Myocyte (in vitro differentiated cells): ENCODE measurements around the gene IFNLR1. TPM values are rescaled to one million over a fixed set of nuclear protein-coding genes. Genes with fewer than 3 reads are reported as not detected.
A peak's percentile ranks its signal among the peaks of the same experiment; 100 is the strongest.

Experiments used
- DNase-seq: peaks from one replicate; pipeline ENCODE4 v3.0.0-alpha.2; 2012; ENCODE audit warnings: low read depth
- total RNA-seq: library from RNA; depleted of rRNA; stranded (reverse); fragments of >200 nt; gene quantifications from 2 replicates; pipeline ENCODE4 v1.2.3, GENCODE V29; 2014

IFNLR1 gene
- total RNA-seq, 1 donor from 2014 or later, result 0.13 TPM

GRCh38 chr1:24124980-24125379, 62.1 kb downstream of the IFNLR1 start:
- no peak for DNase-seq

- no peak for DNase-seq
Observed at GRCh38 chr1:24123611-24124010, 63.5 kb downstream of the IFNLR1 start.

- DNase-seq, result no peak
Observed at GRCh38 chr1:24122776-24123175, 64.3 kb downstream of the IFNLR1 start.

GRCh38 chr1:24121406-24121805, 65.7 kb downstream of the IFNLR1 start:
- no peak for DNase-seq

GRCh38 chr1:24120965-24121364, 66.1 kb downstream of the IFNLR1 start:
- DNase-seq, result no peak

- no peak for DNase-seq
Observed at GRCh38 chr1:24119859-24120756, 67.0 kb downstream of the IFNLR1 start.

- DNase-seq, result no peak
Observed at GRCh38 chr1:24119489-24119858, 67.6 kb downstream of the IFNLR1 start.

GRCh38 chr1:24118410-24119242, 68.5 kb downstream of the IFNLR1 start:
- DNase-seq, result no peak

- DNase-seq, result no peak
Observed at GRCh38 chr1:24117722-24118409, 69.2 kb downstream of the IFNLR1 start.

GRCh38 chr1:24117132-24117531, 70.0 kb downstream of the IFNLR1 start:
- no peak for DNase-seq

GRCh38 chr1:24114753-24115152, 72.3 kb downstream of the IFNLR1 start:
- no peak for DNase-seq

- DNase-seq, result no peak
Observed at GRCh38 chr1:24113641-24114033, 73.5 kb downstream of the IFNLR1 start.

- peak; percentile 91 for DNase-seq
Observed at GRCh38 chr1:24111996-24112779, 74.9 kb downstream of the IFNLR1 start, which contains the start of gene MYOM3. TSS of gene MYOM3 (minus strand) at chr1:24112135. CDS start at chr1:24108636, 3,499 bp downstream.

- DNase-seq, result no peak
Observed at GRCh38 chr1:24111262-24111995, 75.7 kb downstream of the IFNLR1 start.

- peak; percentile 72 for DNase-seq
Observed at GRCh38 chr1:24110642-24111261, 76.3 kb downstream of the IFNLR1 start.

- DNase-seq, result no peak
Observed at GRCh38 chr1:24109686-24110475, 77.2 kb downstream of the IFNLR1 start.

- DNase-seq, result no peak
Observed at GRCh38 chr1:24109166-24109483, 78.0 kb downstream of the IFNLR1 start.

GRCh38 chr1:24108334-24109165, 78.5 kb downstream of the IFNLR1 start:
- DNase-seq, result peak; percentile 80
